IMR-90 (cell line): ENCODE measurements around the gene PARD3. TPM values are rescaled to one million over a fixed set of nuclear protein-coding genes. Genes with fewer than 3 reads are reported as not detected.

Experiments used
- ATAC-seq: fragments of 200-7000 bp; cut with Tn5 transposase; 2 replicates; pipeline ENCODE4 v1.9.1; 2020; ENCODE audit warnings: low read depth, mild to moderate bottlenecking, moderate library complexity
- BruUV-seq: library from RNA; stranded (reverse); fragments of 400-500 nt; replicated peaks from 2 replicates; lab custom pipeline; 2021; lab: Mats Ljungman, UMichigan
- CTCF ChIA-PET: fragments of 300-600 bp; formaldehyde crosslinking; extraction: SDS; loops from one replicate; lab custom pipeline; 2021; ENCODE audit warnings: antibody characterized with exemption; lab: Yijun Ruan, JAX
- POLR2A ChIA-PET: fragments of 300-600 bp; sonication (Branson Sonifier 250); formaldehyde crosslinking; loops from one replicate; lab custom pipeline; 2022; ENCODE audit warnings: antibody characterized with exemption; ENCODE audit not compliant: unreplicated experiment; lab: Charles Lee
- DNase-seq: peaks from one replicate; pipeline ENCODE4 v3.0.0; 2013
- H2AFZ ChIP-seq: replicated peaks from 2 replicates; pipeline ENCODE3; 2013; ENCODE audit warnings: low read length, mild to moderate bottlenecking; ENCODE audit not compliant: poor library complexity
- H2AK5ac ChIP-seq: 2 replicates; pipeline ENCODE4 v1.6.1; 2013; ENCODE audit warnings: low read depth, low read length, inconsistent platforms
- H2AK9ac ChIP-seq: replicated peaks from 2 replicates; pipeline ENCODE3; 2013; ENCODE audit warnings: mild to moderate bottlenecking, low read depth, low read length, moderate library complexity; ENCODE audit not compliant: poor library complexity
- H2BK120ac ChIP-seq: 2 replicates; pipeline ENCODE4 v1.6.1; 2013; ENCODE audit warnings: low read depth, low read length, inconsistent platforms
- H2BK15ac ChIP-seq: 3 replicates; pipeline ENCODE4 v1.6.1; 2013; ENCODE audit warnings: low read depth, low read length, inconsistent platforms
- H2BK20ac ChIP-seq: 2 replicates; pipeline ENCODE4 v1.6.1; 2013; ENCODE audit warnings: low read depth, mild to moderate bottlenecking, inconsistent platforms, low read length, moderate library complexity
- H2BK5ac ChIP-seq: 2 replicates; pipeline ENCODE4 v1.6.1; 2013; ENCODE audit warnings: mild to moderate bottlenecking, low read depth, low read length, inconsistent platforms; ENCODE audit not compliant: poor library complexity, severe bottlenecking
- H3K14ac ChIP-seq: replicated peaks from 2 replicates; pipeline ENCODE4 v1.6.1; 2013; ENCODE audit warnings: low read depth, low read length, inconsistent platforms
- H3K18ac ChIP-seq: 2 replicates; pipeline ENCODE4 v1.6.1; 2013; ENCODE audit warnings: low read depth, low read length, control low read depth
- H3K23ac ChIP-seq: 2 replicates; pipeline ENCODE4 v1.6.1; 2013; ENCODE audit warnings: low read depth, low read length, inconsistent platforms
- H3K27ac ChIP-seq: 2 replicates; pipeline ENCODE4 v1.5.1; 2013; ENCODE audit warnings: mild to moderate bottlenecking, control low read depth, low read length; ENCODE audit not compliant: insufficient read depth
- H3K27me3 ChIP-seq: 2 replicates; pipeline ENCODE4 v1.6.1; 2013; ENCODE audit warnings: low read length; ENCODE audit not compliant: control insufficient read depth, insufficient read depth
- H3K36me3 ChIP-seq: 2 replicates; pipeline ENCODE4 v1.6.1; 2013; ENCODE audit warnings: low read length, mixed read lengths; ENCODE audit not compliant: control insufficient read depth, insufficient read depth
- H3K4ac ChIP-seq: 2 replicates; pipeline ENCODE4 v1.6.1; 2013; ENCODE audit warnings: low read depth, low read length, inconsistent platforms
- H3K4me1 ChIP-seq: 2 replicates; pipeline ENCODE4 v1.6.1; 2013; ENCODE audit warnings: low read length, mixed read lengths; ENCODE audit not compliant: control insufficient read depth, insufficient read depth
- H3K4me2 ChIP-seq: 2 replicates; pipeline ENCODE4 v1.6.1; 2013; ENCODE audit warnings: low read depth, mild to moderate bottlenecking, control low read depth, low read length, moderate library complexity
- H3K4me3 ChIP-seq: 2 replicates; pipeline ENCODE4 v1.5.1; 2013; ENCODE audit warnings: low read depth, mild to moderate bottlenecking, control low read depth, low read length, moderate library complexity; ENCODE audit not compliant: insufficient read depth
- H3K56ac ChIP-seq: 2 replicates; pipeline ENCODE4 v1.6.1; 2013; ENCODE audit warnings: low read length, inconsistent platforms; ENCODE audit not compliant: insufficient read depth; ENCODE audit errors: extremely low read depth
- H3K79me1 ChIP-seq, 2 experiments: 2 replicates each; pipeline ENCODE4 v1.6.1; 2013; ENCODE audit warnings: low read length in 2 of 2, inconsistent platforms in 1 of 2, low read depth in 1 of 2
- H3K9ac ChIP-seq: 2 replicates; pipeline ENCODE4 v1.6.1; 2013; ENCODE audit warnings: low read depth, low read length, control low read depth
- H3K9me1 ChIP-seq: 2 replicates; pipeline ENCODE4 v1.6.1; 2013; ENCODE audit warnings: low read length, inconsistent platforms; ENCODE audit not compliant: insufficient read depth
- H3K9me3 ChIP-seq: 2 replicates; pipeline ENCODE4 v1.6.1; 2013; ENCODE audit warnings: low read length; ENCODE audit not compliant: control insufficient read depth, insufficient read depth
- H4K20me1 ChIP-seq: 2 replicates; pipeline ENCODE4 v1.6.1; 2013; ENCODE audit warnings: low read length, inconsistent platforms; ENCODE audit not compliant: insufficient read depth
- H4K5ac ChIP-seq: 2 replicates; pipeline ENCODE4 v1.6.1; 2013; ENCODE audit warnings: mild to moderate bottlenecking, low read depth, low read length, control low read depth
- H4K8ac ChIP-seq, 2 experiments: 2 replicates each; pipeline ENCODE4 v1.6.1; 2013; ENCODE audit warnings: low read depth in 2 of 2, low read length in 2 of 2, control low read depth in 1 of 2, inconsistent platforms in 1 of 2
- H4K91ac ChIP-seq: 2 replicates; pipeline ENCODE4 v1.6.1; 2013; ENCODE audit warnings: low read depth, low read length, inconsistent platforms; ENCODE audit not compliant: insufficient read depth
- CTCF ChIP-seq: conservative IDR thresholded peaks from 2 replicates; pipeline ENCODE4 v1.5.1; 2012; ENCODE audit warnings: mild to moderate bottlenecking, low read depth, low read length, improper control_type of control experiment
- RAD21 ChIP-seq: IDR thresholded peaks from 2 replicates; pipeline ENCODE4 v1.6.1; 2012; ENCODE audit warnings: low read length, improper control_type of control experiment
- WGBS, 2 experiments: methylation state at CpG; one replicate each; pipeline versions ENCODE4 v1.1.5 to v1.1.7; 2013; ENCODE audit warnings: missing lambda C conversion rate in 2 of 2; ENCODE audit not compliant: insufficient read length in 1 of 2; ENCODE audit errors: extremely low coverage in 2 of 2; 5-methylcytosine and 5-hydroxymethylcytosine counted together
- dilution Hi-C: fragments of 300-500 bp; cut with HindIII; formaldehyde crosslinking; loops from one replicate; pipeline ENCODE4 v1.14.3; 2018; ENCODE audit warnings: low sequenced_read_pairs; ENCODE audit not compliant: unreplicated experiment
- in situ Hi-C: fragments of 300-500 bp; cut with MboI; formaldehyde crosslinking; loops from 3 replicates; pipeline ENCODE4 v1.14.3; 2019; ENCODE audit warnings: low sequenced_read_pairs, inconsistent platforms, mixed read lengths
- intact Hi-C: fragments of 100-400 bp; cut with micrococcal nuclease; formaldehyde crosslinking; loops from 2 replicates; pipeline ENCODE4 v1.10.0; 2022
- polyA plus RNA-seq, 3 experiments: library from polyadenylated mRNA; depleted of rRNA; stranded (reverse); fragments of >200 nt; gene quantifications; 2 replicates each; pipeline ENCODE4 v1.2.3, GENCODE V29; 2012; ENCODE audit warnings: low replicate concordance in 1 of 3
- total RNA-seq: library from RNA; depleted of rRNA; stranded (reverse); fragments of >200 nt; gene quantifications from 2 replicates; pipeline ENCODE4 v1.2.3, GENCODE V29; 2012

PARD3 gene
- total and polyA plus RNA-seq, 2 of the 4 experiments (the other 2 are of a cell fraction) = 14.6 to 37.5 TPM

- in situ Hi-C loops = no loop called here
- BruUV-seq = no TSS peak
- Histone ChIP-seq H2AK9ac (no peak overlapping the region), H3K56ac (no peak overlapping the region), H2BK20ac (no peak overlapping the region), H3K14ac (0 out of 2 replicates have a peak overlapping the region, but pooled peaks have one; percentile 19), H2BK15ac (no peak overlapping the region), H4K8ac (peak overlapping the region in 1 of 2 experiments; percentile 6; a peak in 1 of 4 replicates), H3K79me1 (peaks cover 10 to 37% of the 10 kb centered on the region in 2 experiments), H3K9me3 (no peaks in the 10 kb centered on the region), H3K27me3 (no peaks in the 10 kb centered on the region), H3K36me3 (no peaks in the 10 kb centered on the region), H2AFZ (no peak overlapping the region), H4K91ac (no peak overlapping the region), H3K4me3 (no peak overlapping the region), H2BK5ac (no peak overlapping the region), H3K4ac (no peak overlapping the region), H4K20me1 (no peaks in the 10 kb centered on the region), H2AK5ac (no peak overlapping the region), H3K18ac (peak overlapping the region; percentile 13; the same call in 1 of the 2 replicates), H2BK120ac (no peak overlapping the region), H3K27ac (no peak overlapping the region), H4K5ac (no peak overlapping the region), H3K23ac (peak overlapping the region; percentile 21; the same call in 1 of the 2 replicates), H3K4me2 (peak overlapping the region; percentile 82), H3K9me1 (peaks cover 3% of the 10 kb centered on the region), H3K9ac (no peak overlapping the region), H3K4me1 (peaks cover 4% of the 10 kb centered on the region)
- dilution Hi-C loops = no loop called here
- intact Hi-C loops = no loop called here
- TF ChIP-seq CTCF (no peak), RAD21 (no peak)
- ChIA-PET CTCF (no interaction called here), POLR2A (no interaction called here)
- DNase-seq (no peak), ATAC-seq (no peak)
- WGBS, 2 experiments = 40% methylated on average over 1 of the region's 10 CpGs; no CpG with 5 or more reads in 1 of the 2 experiments
Measured at GRCh38 chr10:34538281-34538829, 276.7 kb downstream of the PARD3 start.
